Measurements from ENCODE around the gene B3GNT8. TPM values are rescaled to one million over a fixed set of nuclear protein-coding genes. Genes with fewer than 3 reads are reported as not detected.

The B3GNT8 gene
- total and polyA plus RNA-seq, 3 donors from 2014 or later: 1.0 to 1.3 (median 1.2) TPM

DNA sequence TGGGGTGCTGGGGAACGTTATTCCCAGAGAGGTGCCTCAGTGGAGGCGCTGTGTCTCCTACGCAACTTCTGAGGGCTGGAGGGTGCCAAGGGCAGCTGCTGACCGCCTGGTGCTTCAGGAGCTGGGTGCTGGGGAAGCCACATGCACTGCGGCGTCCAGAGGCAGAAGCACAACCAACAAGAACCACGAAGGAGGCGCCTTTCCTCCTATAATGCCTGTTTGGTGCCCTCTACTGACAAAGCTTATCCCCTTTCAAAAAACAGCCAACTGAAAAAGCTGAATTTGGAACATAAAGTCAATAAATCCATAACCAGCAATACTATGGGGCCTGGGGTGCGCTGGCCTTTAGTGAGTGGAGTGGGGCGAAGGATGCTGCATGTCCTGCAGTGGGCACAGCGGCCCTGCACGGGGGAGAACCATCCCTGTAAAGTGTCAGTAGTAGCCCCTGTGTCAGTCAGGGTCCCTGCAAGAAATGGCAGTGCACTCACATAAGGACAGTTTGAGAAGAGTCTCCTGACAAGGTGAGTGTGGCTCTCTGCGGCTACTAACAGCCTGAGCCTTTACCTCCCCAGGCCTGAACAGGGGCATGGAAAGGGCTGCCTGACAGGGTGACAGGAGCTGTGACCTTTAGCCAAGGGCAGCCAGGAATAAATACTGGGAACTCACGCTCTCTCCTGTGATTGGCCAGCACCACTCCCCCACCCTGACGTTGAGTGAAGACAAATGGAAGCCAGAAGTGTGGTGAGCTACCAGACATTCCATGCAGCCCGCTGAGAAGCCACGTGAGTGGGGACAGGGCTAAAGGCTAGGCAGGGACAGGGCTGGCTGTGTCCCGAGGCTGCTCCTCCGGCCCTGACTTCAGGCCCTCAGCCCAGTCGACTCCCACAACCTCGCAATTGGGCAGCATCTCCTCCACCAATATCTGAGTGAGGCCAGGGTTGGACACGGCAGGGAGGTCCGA lies 4.5 kb upstream of the B3GNT8 start:
- DNase-seq: peak; percentile 42
- Histone ChIP-seq H3K27ac (no peak overlapping the region), H3K4me1 (peaks cover 14% of the 10 kb centered on the region), H3K27me3 (no peaks in the 10 kb centered on the region), H3K9me3 (no peaks in the 10 kb centered on the region), H3K4me3 (no peak overlapping the region), H3K36me3 (ENCODE audit: low read depth, missing control alignments) (no peaks in the 10 kb centered on the region)
- intact Hi-C loops (cut with DNase I; ENCODE audit: low total_unique reads): no loop called here
- TF ChIP-seq, protein P1, sequence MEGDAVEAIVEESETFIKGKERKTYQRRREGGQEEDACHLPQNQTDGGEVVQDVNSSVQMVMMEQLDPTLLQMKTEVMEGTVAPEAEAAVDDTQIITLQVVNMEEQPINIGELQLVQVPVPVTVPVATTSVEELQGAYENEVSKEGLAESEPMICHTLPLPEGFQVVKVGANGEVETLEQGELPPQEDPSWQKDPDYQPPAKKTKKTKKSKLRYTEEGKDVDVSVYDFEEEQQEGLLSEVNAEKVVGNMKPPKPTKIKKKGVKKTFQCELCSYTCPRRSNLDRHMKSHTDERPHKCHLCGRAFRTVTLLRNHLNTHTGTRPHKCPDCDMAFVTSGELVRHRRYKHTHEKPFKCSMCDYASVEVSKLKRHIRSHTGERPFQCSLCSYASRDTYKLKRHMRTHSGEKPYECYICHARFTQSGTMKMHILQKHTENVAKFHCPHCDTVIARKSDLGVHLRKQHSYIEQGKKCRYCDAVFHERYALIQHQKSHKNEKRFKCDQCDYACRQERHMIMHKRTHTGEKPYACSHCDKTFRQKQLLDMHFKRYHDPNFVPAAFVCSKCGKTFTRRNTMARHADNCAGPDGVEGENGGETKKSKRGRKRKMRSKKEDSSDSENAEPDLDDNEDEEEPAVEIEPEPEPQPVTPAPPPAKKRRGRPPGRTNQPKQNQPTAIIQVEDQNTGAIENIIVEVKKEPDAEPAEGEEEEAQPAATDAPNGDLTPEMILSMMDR (IDR thresholded peaks at IDR 0.05): peak in 1 of 3 experiments; percentile 21
- TF ChIP-seq POLR2A (IDR thresholded peaks at IDR 0.05): no peak
- WGBS, 2 donors: 63 to 72% methylated on average over 23 of the region's 23 CpGs

GRCh38 chr19:41430922-41431321 lies 3.7 kb upstream of the B3GNT8 start:
- no peak overlapping the region for H3K27ac ChIP-seq

DNA sequence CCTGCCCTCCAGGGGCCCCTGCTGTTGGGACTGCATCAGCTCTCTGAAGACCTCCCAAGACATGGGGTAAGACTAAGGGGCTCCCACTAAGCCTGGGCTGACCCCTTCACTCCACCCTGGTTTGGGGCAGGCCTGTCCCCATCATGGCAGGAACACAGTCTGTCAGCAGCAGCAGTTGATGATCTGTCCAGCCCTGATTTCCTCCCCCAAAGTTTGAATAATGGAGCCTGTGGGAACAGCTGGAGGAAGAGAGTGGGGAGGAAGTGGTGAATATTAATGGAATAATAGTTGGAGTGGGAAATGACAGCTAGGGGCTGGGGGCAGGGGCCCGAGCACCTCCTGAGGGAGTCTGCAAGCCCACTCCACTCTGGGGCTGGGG lies 1.3 kb upstream of the B3GNT8 start:
- Histone ChIP-seq H3K27me3 (no peaks in the 10 kb centered on the region), H3K9me3 (no peaks in the 10 kb centered on the region), H3K36me3 (ENCODE audit: low read depth, missing control alignments) (no peaks in the 10 kb centered on the region), H3K27ac (no peak overlapping the region), H3K4me1 (peaks cover 14% of the 10 kb centered on the region), H3K4me3 (no peak overlapping the region)
- intact Hi-C loops (cut with DNase I; ENCODE audit: low total_unique reads): no loop called here
- no peak for DNase-seq
- WGBS, 2 donors: 88 to 90% methylated on average over 1 of the region's 1 CpG
- TF ChIP-seq, protein P1 (IDR thresholded peaks at IDR 0.05): no peak

More at GRCh38 chr19:41430922-41431321, 3.7 kb upstream of the B3GNT8 start:
- Histone ChIP-seq H3K27me3 (no peaks in the 10 kb centered on the region), H3K4me3 (no peak overlapping the region), H3K36me3 (ENCODE audit: low read depth, missing control alignments) (no peaks in the 10 kb centered on the region), H3K4me1 (peaks cover 14% of the 10 kb centered on the region), H3K9me3 (no peaks in the 10 kb centered on the region)
- intact Hi-C loops (cut with DNase I; ENCODE audit: low total_unique reads): no loop called here
- no peak for DNase-seq
- WGBS, 2 donors: 90 to 100% methylated on average over 1 to 6 of the region's 6 CpGs
- TF ChIP-seq, protein P1 (IDR thresholded peaks at IDR 0.05): no peak
- TF ChIP-seq POLR2A (IDR thresholded peaks at IDR 0.05): no peak

- WGBS, 2 donors: 46 to 55% methylated on average over 23 of the region's 23 CpGs
- no peak for DNase-seq
Measured at GRCh38 chr19:41427647-41428480, 690 bp upstream of the B3GNT8 start.

More at GRCh38 chr19:41427647-41428480, 690 bp upstream of the B3GNT8 start:
- H3K27ac ChIP-seq: peak overlapping the region; percentile 13 to 69
- no peaks in the 10 kb centered on the region for H3K36me3 ChIP-seq (ENCODE audit: low read depth, missing control alignments)
- H3K27me3 ChIP-seq: no peaks in the 10 kb centered on the region
- H3K4me3 ChIP-seq: no peak overlapping the region
- H3K9me3 ChIP-seq: no peaks in the 10 kb centered on the region
- H3K4me1 ChIP-seq: peaks cover 14% of the 10 kb centered on the region
- TF ChIP-seq, protein P1 (IDR thresholded peaks at IDR 0.05): no peak
- TF ChIP-seq POLR2A (IDR thresholded peaks at IDR 0.05): no peak
- intact Hi-C loops (cut with DNase I; ENCODE audit: low total_unique reads): no loop called here

Data from testis (tissue), 3 donors.